Fibroblast of lung (primary cell): Measurements from ENCODE around the gene ACER1. TPM values are rescaled to one million over a fixed set of nuclear protein-coding genes. Genes with fewer than 3 reads are reported as not detected.

Source experiments
- DNase-seq, 2 donors: peaks; one replicate each; pipeline versions ENCODE4 v3.0.0 to v3.0.0-alpha.2; 2010; ENCODE audit warnings: low read depth in 2 of 2
- H2AFZ ChIP-seq: 2 replicates; pipeline ENCODE4 v1.5.1; 2012; ENCODE audit warnings: low read length, control low read depth, inconsistent platforms
- H3K27ac ChIP-seq: 2 replicates; pipeline ENCODE4 v1.5.1; 2011; ENCODE audit warnings: low read length, control low read depth; ENCODE audit not compliant: insufficient read depth
- H3K27me3 ChIP-seq: 2 replicates; pipeline ENCODE4 v1.5.1; 2011; ENCODE audit warnings: mild to moderate bottlenecking, low read length; ENCODE audit not compliant: control insufficient read depth, insufficient read depth
- H3K36me3 ChIP-seq: 2 replicates; pipeline ENCODE4 v1.5.1; 2011; ENCODE audit warnings: low read length; ENCODE audit not compliant: control insufficient read depth, insufficient read depth
- H3K4me1 ChIP-seq: 2 replicates; pipeline ENCODE4 v1.5.1; 2011; ENCODE audit warnings: low read length; ENCODE audit not compliant: control insufficient read depth, insufficient read depth; ENCODE audit errors: extremely low read depth
- H3K4me2 ChIP-seq: 2 replicates; pipeline ENCODE4 v1.5.1; 2011; ENCODE audit warnings: low read length, control low read depth; ENCODE audit not compliant: insufficient read depth; ENCODE audit errors: extremely low read depth
- H3K4me3 ChIP-seq, 4 experiments: fragments of 200-600 bp in 1 of 4; sonication (generic) in 1 of 4; replicated peaks in 1 of 4; 2 replicates each; pipeline ENCODE4 v1.5.1; 2011 to 2016; ENCODE audit warnings: low read length in 4 of 4, low read depth in 3 of 4, mild to moderate bottlenecking in 3 of 4, control low read depth in 2 of 4, inconsistent platforms in 1 of 4, mixed read lengths in 1 of 4; ENCODE audit not compliant: insufficient read depth in 1 of 4; ENCODE audit errors: control extremely low read depth in 1 of 4
- H3K79me2 ChIP-seq: 2 replicates; pipeline ENCODE4 v1.5.1; 2012; ENCODE audit warnings: mild to moderate bottlenecking, low read length, inconsistent platforms; ENCODE audit not compliant: control insufficient read depth, insufficient read depth
- H3K9ac ChIP-seq: 2 replicates; pipeline ENCODE4 v1.5.1; 2011; ENCODE audit warnings: mild to moderate bottlenecking, low read length, control low read depth; ENCODE audit not compliant: insufficient read depth
- H3K9me3 ChIP-seq: 2 replicates; pipeline ENCODE4 v1.5.1; 2012; ENCODE audit warnings: low read depth, low read length; ENCODE audit not compliant: control insufficient read depth, insufficient read depth
- H4K20me1 ChIP-seq: 2 replicates; pipeline ENCODE4 v1.5.1; 2011; ENCODE audit warnings: low read length; ENCODE audit not compliant: control insufficient read depth, insufficient read depth; ENCODE audit errors: extremely low read depth
- EZH2 ChIP-seq: IDR thresholded peaks from 2 replicates; pipeline ENCODE4 v1.5.1; 2012; ENCODE audit warnings: low read length, control low read depth, mild to moderate bottlenecking; ENCODE audit errors: missing control alignments
- polyA plus RNA-seq, 2 donors: library from polyadenylated mRNA; depleted of rRNA in 1 of 2; stranded (reverse) in 1 of 2; unstranded in 1 of 2; fragments of >200 nt; gene quantifications; 2 replicates each; pipeline ENCODE4 v1.2.1, GENCODE V29; 2011 to 2012; ENCODE audit warnings: missing spikeins in 1 of 2
- total RNA-seq: library from RNA; depleted of rRNA; stranded (reverse); fragments of >200 nt; gene quantifications from 2 replicates; pipeline ENCODE4 v1.2.1, GENCODE V29; 2014
- TF ChIP-seq, protein P1 (sequence below), 2 donors: IDR thresholded peaks in 1 of 2; conservative IDR thresholded peaks in 1 of 2; 1 replicate in 1 of 2; 2 replicates in 1 of 2; pipeline ENCODE4 v1.5.1; 2011 to 2012; ENCODE audit warnings: low read length in 2 of 2, control low read depth in 1 of 2, inconsistent platforms in 1 of 2, low read depth in 1 of 2, mild to moderate bottlenecking in 1 of 2

Gene ACER1
- total and polyA plus RNA-seq, 2 donors (not counting 1 experiment from before 2014, with no cell fraction given) = not detected

DNA sequence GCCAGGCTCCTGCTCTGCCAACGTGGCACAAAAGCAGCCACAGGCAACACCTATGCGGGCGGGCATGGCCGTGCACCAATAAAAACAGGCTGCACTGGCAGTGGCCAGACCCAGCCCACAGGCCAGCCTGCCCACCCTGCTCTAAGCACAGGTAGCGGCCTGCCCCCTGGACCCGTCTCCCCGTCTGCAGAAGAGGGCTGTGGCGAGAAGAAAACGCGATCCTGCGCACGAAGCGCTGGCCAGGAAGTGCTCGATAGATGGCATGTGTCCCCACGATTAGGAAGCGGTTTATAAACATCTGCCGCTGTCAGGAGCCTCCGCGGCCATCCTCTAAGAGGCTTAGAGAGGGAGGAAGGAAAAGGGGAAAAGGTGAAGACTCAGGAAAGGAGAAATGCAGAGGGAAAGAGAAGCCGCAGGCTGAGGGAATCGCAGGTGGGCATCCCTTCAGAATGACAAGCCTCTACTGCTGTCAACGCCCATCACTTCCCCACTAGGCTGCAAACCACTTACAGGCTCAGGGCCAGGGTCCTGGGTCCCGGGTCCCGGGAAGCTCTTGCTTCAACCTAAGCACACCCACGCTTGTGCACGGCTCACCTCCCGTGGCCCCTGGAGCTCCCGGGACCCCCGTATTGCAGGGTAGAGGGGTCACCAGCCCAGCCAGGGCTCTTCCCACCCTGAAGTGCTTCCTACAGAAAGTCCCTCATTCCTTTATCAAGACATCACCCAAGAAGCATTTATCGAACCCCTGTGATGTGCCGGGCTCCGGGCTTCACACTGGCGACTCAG is 64.1 kb downstream of the ACER1 start:
- no peaks in the 10 kb centered on the region for H3K27me3 ChIP-seq
- H3K4me1 ChIP-seq = peaks cover 29% of the 10 kb centered on the region
- no peaks in the 10 kb centered on the region for H3K9me3 ChIP-seq
- peaks cover 64% of the 10 kb centered on the region for H3K79me2 ChIP-seq
- H3K36me3 ChIP-seq = peaks cover 9% of the 10 kb centered on the region
- H3K4me2 ChIP-seq = no peak overlapping the region
- no peaks in the 10 kb centered on the region for H4K20me1 ChIP-seq
- TF ChIP-seq, protein P1, sequence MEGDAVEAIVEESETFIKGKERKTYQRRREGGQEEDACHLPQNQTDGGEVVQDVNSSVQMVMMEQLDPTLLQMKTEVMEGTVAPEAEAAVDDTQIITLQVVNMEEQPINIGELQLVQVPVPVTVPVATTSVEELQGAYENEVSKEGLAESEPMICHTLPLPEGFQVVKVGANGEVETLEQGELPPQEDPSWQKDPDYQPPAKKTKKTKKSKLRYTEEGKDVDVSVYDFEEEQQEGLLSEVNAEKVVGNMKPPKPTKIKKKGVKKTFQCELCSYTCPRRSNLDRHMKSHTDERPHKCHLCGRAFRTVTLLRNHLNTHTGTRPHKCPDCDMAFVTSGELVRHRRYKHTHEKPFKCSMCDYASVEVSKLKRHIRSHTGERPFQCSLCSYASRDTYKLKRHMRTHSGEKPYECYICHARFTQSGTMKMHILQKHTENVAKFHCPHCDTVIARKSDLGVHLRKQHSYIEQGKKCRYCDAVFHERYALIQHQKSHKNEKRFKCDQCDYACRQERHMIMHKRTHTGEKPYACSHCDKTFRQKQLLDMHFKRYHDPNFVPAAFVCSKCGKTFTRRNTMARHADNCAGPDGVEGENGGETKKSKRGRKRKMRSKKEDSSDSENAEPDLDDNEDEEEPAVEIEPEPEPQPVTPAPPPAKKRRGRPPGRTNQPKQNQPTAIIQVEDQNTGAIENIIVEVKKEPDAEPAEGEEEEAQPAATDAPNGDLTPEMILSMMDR (conservative IDR thresholded peaks at IDR 0.05 in 1 of 2, IDR thresholded peaks at IDR 0.05 in 1 of 2; ENCODE audit: low read depth in 1 of 2, low read length in 2 of 2) = no peak
- TF ChIP-seq EZH2 = no peak
- no peak overlapping the region for H3K4me3 ChIP-seq
- DNase-seq = no peak
- no peak overlapping the region for H2AFZ ChIP-seq
- no peak overlapping the region for H3K9ac ChIP-seq
- H3K27ac ChIP-seq = no peak overlapping the region

DNA sequence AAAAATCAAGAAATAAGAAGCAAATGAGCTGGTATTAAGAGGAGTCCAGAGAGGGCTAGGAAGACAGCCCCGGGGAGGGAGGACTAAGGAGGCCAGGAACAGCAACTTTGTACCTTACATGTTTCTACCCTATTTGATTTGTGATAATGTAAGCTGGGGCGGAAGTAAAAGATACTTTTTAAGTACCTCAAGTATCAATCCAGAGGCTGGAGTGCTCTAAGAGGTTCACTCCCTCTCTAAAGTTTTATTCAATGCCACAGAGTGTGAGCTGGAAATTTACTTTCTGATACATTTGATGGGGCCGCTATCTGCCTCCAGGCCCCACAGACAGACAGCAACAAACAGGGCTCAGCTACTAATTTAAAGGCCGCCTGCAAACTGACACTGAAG is 65.0 kb downstream of the ACER1 start:
- no peak overlapping the region for H3K4me3 ChIP-seq
- no peak overlapping the region for H3K9ac ChIP-seq
- peaks cover 66% of the 10 kb centered on the region for H3K79me2 ChIP-seq
- no peak overlapping the region for H3K27ac ChIP-seq
- H3K36me3 ChIP-seq = peaks cover 9% of the 10 kb centered on the region
- H3K9me3 ChIP-seq = no peaks in the 10 kb centered on the region
- peaks cover 26% of the 10 kb centered on the region for H3K4me1 ChIP-seq
- no peaks in the 10 kb centered on the region for H3K27me3 ChIP-seq
- no peak overlapping the region for H3K4me2 ChIP-seq
- no peak for TF ChIP-seq EZH2
- TF ChIP-seq, protein P1 (conservative IDR thresholded peaks at IDR 0.05 in 1 of 2, IDR thresholded peaks at IDR 0.05 in 1 of 2; ENCODE audit: low read depth in 1 of 2, low read length in 2 of 2) = no peak
- no peak overlapping the region for H2AFZ ChIP-seq
- DNase-seq = no peak
- no peaks in the 10 kb centered on the region for H4K20me1 ChIP-seq

DNA sequence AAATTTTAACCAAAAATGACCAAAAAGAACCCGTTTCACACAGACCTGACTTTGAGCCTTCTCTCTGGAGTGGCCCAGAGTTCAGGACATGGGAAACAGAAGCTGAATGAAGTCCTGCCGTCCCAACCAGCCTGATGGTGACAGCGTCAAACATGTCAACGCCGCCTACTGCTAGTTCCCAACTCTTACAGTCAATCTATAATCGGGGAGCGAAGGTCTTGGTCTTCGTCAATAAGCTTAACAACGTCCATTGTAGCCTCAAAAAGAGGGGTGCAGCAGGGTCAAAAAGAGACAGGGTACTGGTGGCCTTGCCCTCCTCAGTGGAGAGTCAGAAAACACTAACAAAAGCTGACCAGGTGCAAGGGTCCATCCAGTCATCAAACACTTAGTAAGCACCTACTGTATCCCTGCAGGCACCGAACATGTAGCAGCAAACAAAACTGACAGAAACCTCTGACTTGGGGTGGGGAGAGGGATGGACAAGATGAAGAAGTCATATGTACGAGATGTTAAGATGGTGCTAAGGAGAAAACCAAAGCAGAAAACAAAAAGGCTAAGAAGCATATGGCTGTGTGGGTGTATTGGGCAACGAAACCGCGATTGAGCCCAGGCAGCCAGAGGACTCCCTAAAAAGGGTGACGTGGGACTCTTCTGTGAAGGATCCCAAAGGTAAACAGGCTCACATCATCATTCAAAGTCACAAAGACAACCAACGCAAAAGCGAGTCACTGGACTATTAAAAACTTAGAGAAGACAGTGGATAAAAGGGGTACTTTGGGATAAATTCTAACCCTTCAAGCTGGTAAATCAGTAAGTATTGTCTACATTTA is 65.6 kb downstream of the ACER1 start:
- no peaks in the 10 kb centered on the region for H3K9me3 ChIP-seq
- H4K20me1 ChIP-seq = no peaks in the 10 kb centered on the region
- no peaks in the 10 kb centered on the region for H3K27me3 ChIP-seq
- no peak overlapping the region for H3K27ac ChIP-seq
- H3K9ac ChIP-seq = no peak overlapping the region
- peaks cover 64% of the 10 kb centered on the region for H3K79me2 ChIP-seq
- peak in 1 of 2 donors; percentile 59 for DNase-seq
- no peak for TF ChIP-seq EZH2
- TF ChIP-seq, protein P1 (conservative IDR thresholded peaks at IDR 0.05 in 1 of 2, IDR thresholded peaks at IDR 0.05 in 1 of 2; ENCODE audit: low read depth in 1 of 2, low read length in 2 of 2) = no peak
- H3K4me3 ChIP-seq = no peak overlapping the region
- H3K36me3 ChIP-seq = peaks cover 9% of the 10 kb centered on the region
- H2AFZ ChIP-seq = no peak overlapping the region
- H3K4me1 ChIP-seq = peaks cover 20% of the 10 kb centered on the region
- H3K4me2 ChIP-seq = no peak overlapping the region
